Skin epidermis (tissue), 12 donors: ENCODE results near the gene ZFPM1.

Experiments used
- H3K27ac ChIP-seq, 21 experiments: fragments of 200-600 bp; sonication (generic) in 11 of 21; one replicate each; pipeline ENCODE4 v1.5.0; 2020; ENCODE audit warnings: mild to moderate bottlenecking in 3 of 21, inconsistent platforms in 2 of 21, moderate library complexity in 2 of 21
- H3K4me3 ChIP-seq, 7 experiments: fragments of 200-600 bp; sonication (generic) in 2 of 7; one replicate each; pipeline ENCODE4 v1.5.0; 2020; ENCODE audit warnings: inconsistent platforms in 2 of 7, mild to moderate bottlenecking in 2 of 7, moderate library complexity in 1 of 7

Gene ZFPM1

DNA sequence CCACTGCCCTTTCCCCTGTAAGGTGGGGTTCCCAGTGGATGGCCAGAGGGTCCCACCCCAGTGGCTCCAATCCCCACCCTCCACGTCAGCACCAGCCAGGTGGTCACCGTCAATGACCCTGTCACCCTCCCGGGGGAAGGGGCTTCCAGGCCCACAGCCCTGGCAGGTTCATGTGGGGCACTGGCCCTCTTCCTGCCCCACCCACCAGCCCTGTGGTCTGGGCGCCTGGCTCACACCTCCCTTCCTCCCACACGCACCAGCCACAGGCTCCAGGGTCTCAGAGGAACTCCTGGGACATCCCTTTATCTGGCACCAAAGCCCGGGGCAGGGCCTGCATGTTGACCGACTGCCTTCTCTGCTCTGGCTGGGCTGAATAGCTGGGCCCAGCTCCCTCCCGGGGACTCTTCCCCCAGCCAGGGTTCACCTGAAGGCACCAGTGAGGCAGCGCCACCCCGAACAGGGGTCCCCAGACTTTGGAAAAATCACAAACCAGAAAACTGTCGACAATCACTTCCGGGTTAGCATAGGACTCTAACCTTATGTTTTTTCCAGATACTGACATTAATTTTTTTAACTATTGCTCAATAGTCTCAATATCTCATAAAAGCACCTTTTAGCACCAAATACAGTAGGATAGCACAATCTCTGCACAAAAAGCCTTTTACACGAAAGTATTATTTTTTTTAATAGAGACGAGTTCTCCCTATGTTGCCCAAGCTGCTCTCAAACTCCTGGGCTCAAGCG lies 95.2 kb downstream of the ZFPM1 start:
- no peak overlapping the region for H3K4me3 ChIP-seq
- H3K27ac ChIP-seq, result no peak overlapping the region

DNA sequence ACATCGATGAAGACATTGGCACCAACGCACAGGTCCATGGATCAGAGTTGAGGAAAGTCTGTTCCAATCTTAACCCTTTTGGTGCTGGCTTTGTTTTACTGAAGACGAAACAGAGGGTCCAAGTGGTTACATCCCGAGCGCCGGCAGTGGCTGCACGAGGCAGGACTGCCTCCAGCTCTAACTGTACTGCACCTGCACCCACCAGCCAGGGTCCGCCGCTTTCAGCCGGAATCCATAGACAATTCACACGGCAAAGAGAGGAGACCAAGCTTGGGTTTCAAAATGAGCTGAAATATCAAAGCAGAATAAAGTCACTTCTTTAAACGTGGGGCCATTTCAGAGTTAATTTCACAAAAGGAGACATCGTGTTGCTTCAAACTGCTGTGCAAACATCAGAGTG lies 95.9 kb downstream of the ZFPM1 start:
- Histone ChIP-seq H3K27ac (no peak overlapping the region), H3K4me3 (no peak overlapping the region)

DNA sequence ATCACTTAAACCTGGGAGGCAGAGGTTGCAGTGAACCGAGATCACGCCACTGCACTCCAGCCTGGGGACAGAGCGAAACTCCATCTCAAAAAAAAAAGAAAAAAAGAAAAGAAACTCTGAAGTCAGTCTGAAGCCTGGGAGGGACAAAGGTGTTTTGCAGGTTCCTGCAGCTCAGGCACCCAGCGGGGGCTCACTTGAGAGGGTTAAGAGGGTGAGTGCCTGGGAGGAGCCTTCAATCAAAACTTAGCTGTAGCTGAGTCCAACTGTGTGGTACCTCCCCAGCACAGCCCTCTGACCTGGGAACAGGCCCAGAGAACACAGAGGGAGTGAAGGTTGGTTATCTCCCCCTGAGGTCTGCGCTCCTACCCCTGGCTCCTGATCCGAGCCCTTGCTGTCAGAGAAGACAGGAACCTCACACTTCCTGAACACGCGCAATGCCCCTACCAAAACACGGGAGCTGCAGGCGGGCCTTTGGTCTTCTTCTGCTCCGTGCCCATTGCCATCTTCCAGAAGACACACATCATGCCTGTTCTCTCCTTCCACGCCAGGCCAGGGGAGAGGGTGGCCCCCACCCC lies 96.7 kb downstream of the ZFPM1 start:
- H3K4me3 ChIP-seq, result no peak overlapping the region

DNA sequence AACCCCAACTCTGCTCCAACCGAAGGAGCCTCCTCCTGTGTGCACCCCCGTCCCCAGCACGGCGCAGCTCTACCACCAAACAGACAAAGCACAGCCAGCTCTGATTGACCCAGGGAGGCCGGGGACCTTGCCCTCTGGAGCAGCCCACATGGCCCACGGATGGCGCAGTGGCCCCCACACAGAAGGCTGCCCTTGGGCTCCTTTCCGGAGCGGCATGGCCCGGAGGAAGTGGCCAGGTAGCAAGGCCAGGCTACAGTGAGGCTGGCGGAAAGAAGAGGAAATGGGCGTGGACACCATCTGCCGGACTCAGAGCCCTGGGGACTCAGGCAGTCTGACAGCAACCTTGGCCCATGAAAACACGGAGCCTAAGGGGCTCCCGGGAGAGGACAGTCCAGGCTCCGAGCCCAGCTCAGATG lies 97.2 kb downstream of the ZFPM1 start:
- Histone ChIP-seq H3K4me3 (no peak overlapping the region), H3K27ac (peak overlapping the region in 3 of 21 experiments; percentile 9 to 76 (median 63))

More for the DNA sequence above, 96.7 kb downstream of the ZFPM1 start:
- peak overlapping the region in 2 of 21 experiments; percentile 63 to 76 for H3K27ac ChIP-seq

DNA sequence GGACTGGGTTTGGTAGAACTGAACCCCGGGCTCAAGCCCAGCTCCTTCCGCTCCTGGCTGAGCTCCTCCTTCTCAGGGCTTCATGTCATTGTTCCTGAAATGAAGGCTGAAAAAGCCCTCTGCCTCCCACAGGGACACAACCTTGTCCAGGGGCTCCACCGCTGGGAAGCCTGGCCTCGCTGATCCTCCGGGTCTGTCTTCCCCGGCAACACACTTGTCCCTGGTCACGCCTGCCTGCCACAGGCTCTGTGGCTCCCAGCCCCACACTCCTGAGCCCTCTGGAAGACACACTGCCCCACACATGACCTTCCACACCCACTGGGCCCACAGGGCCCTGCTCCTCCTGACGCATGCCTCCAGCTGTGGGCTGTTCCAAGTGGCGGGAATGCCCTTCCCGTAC lies 99.1 kb downstream of the ZFPM1 start:
- Histone ChIP-seq H3K4me3 (no peak overlapping the region), H3K27ac (no peak overlapping the region)

DNA sequence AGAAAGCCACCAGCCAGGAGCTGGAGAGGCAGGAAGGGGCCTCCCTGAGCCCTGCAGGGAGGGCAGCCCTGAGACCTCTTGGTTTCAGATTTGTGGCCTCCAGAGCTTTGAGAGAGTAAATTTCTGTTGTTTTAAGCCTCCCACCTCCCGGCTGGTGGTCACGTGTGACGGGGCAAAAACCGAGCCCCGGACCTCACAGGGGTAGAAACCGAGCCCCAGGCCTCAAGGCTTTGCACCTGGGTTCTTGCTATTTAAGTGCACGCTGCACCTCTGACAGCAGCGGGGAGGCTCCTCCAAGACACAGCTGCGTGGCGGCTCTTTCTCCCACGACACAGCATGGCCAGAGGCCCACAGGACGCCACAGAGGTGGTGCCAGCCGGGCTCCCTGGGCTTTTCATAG lies 99.7 kb downstream of the ZFPM1 start:
- no peak overlapping the region for H3K4me3 ChIP-seq
- H3K27ac ChIP-seq, result no peak overlapping the region

DNA sequence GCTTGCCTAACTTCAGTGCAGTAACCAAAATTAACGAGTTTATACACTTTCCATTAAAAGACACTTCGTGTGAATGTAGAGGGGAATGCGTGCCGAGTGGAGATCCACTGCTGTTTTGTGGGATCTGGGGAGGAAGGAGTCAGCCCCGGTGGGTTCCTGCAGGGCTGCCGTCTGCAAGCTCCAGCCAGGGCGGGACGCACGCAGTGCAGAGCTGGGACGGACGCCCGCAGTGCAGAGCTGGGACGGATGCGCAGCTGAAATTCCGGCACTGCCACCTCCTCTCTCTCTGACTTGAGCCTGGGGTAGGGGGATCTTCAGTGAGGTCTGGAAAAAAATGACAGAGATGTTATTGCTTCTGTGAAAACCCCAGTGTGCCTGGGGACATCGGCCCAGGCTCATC lies 100.7 kb downstream of the ZFPM1 start:
- Histone ChIP-seq H3K4me3 (no peak overlapping the region), H3K27ac (no peak overlapping the region)

DNA sequence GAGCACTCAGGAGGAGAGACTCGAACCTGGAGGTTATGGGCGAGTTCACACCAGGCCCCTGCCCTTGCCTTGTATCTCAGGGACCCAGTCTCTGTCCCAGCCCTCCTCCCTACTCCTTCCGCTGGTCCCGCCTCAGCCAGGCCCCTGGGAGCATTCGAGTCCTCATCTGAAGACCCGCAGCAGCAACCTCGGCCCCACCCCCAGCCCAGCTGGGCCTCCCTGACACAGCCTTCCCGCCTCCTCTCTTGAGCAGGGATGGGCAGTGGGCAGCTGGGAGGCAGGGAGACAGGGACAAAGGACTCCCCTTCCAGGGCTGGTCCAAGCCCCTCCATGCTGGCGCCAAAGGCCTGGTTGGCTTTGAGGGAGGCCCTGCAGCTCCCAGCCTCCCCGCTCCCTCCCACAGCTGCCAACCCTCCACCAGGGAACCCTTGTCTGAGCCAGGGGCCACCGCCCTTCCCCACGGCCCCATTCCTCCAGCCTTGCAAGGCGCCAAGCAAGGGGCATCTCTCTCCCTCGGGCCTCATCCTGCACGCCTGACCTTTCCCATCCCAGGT lies 101.7 kb downstream of the ZFPM1 start:
- Histone ChIP-seq H3K4me3 (no peak overlapping the region), H3K27ac (no peak overlapping the region)

DNA sequence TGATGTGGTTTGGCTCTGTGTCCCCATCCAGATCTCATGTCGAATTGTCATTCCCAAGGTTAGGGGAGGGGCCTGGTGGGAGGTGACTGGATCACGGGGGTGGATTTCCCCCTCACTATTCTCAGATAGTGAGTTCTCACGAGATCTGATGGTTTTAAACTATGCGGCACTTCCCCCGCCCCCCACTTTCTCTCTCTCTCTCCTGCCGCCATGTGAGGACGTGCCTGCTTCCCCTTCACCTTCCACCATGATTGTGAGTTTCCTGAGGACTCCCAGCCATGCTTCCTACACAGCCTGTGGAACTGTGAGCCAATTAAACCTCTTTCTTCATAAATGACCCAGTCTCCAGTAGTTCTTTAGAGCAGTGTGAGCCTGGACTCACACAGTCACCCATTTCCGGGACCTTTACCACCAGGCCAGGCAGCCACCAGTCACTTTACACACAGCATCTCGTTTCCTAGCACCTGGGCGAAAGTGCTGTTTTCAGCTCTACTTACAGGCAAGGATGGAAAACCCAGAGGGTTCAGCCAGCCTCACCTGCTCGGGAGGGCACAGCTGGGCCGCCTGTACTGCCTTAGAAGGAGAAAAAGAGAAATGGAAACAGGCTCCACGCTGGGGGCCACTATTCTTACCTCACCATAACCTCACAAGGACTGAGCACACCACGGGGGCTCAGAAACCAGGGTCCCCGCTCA lies 103.4 kb downstream of the ZFPM1 start:
- Histone ChIP-seq H3K4me3 (no peak overlapping the region), H3K27ac (no peak overlapping the region)

DNA sequence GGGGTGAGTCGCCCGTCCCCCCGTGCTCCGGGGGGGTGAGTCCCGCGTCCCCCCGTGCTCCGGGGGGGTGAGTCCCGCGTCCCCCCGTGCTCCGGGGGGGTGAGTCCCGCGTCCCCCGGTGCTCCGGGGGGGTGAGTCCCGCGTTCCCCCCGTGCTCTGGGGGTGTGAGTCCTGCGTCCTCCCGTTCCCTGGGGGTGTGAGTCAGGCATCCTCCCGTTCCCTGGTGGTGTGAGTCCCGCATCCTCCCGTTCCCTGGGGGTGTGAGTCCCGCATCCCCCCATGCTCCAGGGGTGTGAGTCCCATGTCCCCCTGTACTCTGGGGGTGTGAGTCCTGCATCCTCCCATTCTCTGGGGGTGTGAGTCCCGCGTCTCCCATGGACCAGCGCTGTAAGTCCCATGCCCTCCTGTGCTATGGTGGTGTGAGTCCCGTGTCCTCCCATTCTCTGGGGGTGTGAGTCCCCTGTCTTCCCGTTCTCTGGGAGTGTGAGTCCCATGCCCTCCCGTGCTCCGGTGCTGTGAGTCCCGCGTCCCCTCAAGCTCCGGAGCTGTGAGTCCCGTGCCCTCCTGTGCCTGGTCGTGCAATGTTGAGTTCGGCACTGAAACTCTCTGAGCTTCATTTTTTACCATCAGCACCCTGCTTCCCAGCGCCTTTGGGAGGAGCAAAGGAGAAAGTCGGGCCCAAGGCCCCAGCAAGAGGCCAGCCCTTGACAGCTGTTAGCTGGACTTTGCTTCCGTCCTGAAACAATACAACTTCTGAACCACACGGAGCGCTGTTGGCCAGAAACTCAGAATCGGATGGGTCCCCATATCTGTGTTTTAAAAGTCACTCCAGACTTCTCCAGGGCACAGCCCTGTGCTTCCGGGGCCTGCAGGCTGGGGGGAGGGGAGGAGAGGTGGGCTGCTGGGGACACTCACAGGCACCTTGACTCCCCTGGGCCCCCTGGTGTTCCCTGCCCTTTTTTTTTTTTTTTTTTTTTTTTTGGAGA lies 105.7 kb downstream of the ZFPM1 start:
- Histone ChIP-seq H3K27ac (no peak overlapping the region), H3K4me3 (no peak overlapping the region)

DNA sequence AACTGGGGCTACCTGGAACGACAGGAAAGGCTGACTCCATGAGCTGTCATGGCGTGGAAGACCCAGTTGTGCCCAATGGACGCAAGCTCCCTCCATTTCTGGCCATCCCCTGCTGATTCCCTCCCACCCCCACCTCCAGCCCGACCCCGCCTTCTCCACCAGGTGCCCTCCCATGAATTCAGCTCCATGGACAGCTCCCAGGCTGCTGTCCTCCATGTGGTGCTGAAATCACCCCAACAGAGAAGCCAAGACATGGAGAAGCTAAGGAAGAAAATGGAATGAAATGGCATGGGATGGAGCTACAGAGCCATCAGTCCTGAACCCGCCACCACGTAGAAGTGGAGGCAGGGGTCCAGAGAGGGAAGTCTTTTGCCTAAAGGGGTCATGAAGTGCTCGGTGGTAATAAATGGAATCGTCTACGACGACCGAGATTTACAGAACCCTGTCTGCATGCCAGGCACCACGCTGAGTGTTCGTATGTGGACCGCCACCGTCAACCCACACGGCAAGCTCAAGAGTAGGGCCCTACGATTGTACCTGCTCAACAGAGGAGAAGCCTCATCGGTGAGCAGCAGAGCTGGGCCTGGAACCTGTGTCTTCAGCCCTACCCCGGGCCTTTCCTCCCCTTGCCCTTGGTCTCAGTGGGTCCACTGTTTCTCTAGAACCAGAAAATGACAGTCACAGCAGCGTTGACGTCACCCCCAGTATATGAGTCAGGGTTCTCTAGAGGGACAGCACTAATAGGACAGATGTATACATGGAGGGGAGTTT lies 107.8 kb downstream of the ZFPM1 start:
- Histone ChIP-seq H3K4me3 (no peak overlapping the region), H3K27ac (no peak overlapping the region)

DNA sequence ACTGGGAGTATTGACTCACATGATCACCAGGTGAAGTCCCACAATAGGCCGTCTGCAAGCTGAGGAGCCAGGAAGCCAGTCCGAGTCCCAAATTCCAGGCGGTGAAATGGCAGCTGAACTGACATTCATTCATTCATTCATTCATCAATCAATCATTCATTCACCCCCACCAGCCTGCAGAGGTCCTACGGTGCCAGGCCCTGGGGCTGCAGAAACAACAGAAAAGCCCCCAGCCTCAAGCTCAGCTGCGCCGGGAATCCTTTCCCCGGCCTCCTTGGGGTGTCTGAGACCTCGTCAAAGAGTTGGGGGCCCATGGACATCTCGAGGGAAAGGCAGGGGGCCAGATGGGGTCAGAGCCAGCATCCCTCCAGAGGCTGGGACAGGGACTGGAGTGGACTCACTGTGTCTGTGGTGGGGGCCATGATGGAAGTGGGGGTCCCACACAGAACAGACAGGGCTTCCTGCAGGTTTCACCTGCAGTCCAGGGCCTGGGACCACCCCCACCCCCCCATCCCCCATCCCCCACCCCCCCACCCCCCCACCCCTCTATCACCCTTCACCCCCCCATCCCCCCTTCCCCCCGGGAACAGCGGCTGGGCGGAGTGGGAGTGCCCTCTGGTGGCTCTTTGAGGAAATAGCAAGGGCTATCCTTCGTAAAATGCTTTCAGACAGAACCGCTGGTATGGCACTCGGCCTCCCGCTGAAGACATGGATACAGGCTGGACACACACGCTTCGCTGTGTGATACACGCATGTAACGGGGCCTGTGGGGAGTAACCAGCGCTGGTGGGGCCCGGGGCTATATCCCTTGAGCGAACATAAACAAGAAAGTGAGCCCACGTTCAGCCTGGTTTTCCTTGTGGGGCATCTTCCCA lies 108.6 kb downstream of the ZFPM1 start:
- Histone ChIP-seq H3K27ac (no peak overlapping the region), H3K4me3 (no peak overlapping the region)

DNA sequence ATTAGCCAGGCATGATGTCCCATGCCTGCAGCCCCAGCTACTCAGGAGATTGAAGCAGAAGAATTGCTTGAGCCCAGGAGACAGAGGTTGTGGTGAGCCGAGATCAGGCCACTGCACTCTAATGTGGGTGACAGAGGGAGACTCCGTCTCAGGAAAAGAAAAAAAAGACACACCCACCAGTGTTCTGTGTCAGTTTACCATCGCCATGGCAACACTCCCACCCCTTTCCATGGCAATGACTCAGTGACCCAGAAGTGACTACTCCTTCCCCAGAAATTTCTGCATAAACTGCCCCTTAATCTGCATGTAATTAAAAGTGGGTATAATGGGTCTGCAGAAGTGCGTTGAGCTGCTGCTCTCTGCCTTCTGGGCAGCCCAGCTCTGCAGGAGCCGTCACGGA lies 113.1 kb downstream of the ZFPM1 start:
- Histone ChIP-seq H3K27ac (no peak overlapping the region), H3K4me3 (no peak overlapping the region)

DNA sequence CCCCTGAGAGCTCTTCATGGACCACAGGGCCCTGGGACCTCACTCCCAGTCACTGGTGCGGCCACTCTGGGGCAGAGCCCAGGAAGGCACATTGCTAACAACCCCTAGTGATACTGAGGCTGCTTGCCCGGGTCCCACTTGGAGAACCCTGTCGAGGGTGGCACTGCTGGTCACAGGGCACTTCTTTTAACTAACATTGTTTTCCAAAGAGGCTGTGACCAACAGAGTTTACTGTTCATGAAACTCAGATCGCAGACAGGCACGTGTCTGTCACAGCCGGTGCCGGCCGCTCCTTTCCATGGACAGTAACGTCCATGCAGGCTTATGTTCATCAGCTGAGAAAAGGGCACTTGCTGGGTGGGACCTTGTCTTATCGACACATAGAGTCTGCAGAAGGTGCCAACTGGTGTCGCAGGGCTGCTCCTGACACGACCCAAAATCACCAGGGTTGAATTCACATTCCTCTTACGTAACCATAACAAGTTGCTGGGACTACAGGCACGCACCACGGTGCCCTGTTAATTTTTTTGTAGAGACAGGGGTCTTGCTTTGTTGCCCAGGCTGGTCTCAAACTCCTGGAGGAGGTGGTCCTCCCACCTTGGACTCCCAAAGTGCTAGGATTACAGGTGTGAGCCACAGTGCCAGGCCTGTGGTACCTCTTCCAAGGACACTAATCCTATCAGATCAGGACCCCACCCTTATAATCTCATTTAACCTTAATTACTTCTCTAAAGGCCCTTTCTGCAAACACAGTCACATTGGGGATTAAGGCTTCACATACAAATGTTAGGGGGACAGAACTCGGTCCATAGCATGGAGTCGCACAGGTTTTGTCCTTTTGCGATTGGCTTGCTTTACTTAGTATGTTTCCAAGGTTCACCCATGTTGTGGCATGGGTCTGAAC lies 115.9 kb downstream of the ZFPM1 start:
- peak overlapping the region; percentile 48 to 88 (median 70) for H3K4me3 ChIP-seq

DNA sequence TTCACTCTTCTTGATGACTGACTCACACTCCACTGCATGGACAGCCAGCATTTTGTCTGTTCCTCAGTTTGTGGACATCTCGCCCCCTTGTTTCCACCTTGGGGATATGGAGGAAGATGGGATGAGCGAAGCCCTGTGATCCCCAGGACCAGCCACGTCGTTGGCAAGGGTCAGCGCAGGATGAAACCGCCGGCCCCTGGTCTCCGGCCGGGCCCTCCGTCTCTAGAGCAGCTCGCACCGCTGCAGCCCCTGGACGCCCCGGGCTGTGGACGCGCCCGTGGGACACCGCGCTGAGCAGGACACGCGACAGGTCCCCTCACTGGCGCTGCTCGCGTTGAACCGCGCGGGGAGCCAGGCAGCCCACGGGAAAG lies 116.5 kb downstream of the ZFPM1 start:
- Histone ChIP-seq H3K27ac (peak overlapping the region in 20 of 21 experiments; percentile 13 to 89 (median 78)), H3K4me3 (peak overlapping the region; percentile 48 to 88 (median 70))

More for the DNA sequence above, 115.9 kb downstream of the ZFPM1 start:
- H3K27ac ChIP-seq, result peak overlapping the region in 11 of 21 experiments; percentile 23 to 89 (median 82)

DNA sequence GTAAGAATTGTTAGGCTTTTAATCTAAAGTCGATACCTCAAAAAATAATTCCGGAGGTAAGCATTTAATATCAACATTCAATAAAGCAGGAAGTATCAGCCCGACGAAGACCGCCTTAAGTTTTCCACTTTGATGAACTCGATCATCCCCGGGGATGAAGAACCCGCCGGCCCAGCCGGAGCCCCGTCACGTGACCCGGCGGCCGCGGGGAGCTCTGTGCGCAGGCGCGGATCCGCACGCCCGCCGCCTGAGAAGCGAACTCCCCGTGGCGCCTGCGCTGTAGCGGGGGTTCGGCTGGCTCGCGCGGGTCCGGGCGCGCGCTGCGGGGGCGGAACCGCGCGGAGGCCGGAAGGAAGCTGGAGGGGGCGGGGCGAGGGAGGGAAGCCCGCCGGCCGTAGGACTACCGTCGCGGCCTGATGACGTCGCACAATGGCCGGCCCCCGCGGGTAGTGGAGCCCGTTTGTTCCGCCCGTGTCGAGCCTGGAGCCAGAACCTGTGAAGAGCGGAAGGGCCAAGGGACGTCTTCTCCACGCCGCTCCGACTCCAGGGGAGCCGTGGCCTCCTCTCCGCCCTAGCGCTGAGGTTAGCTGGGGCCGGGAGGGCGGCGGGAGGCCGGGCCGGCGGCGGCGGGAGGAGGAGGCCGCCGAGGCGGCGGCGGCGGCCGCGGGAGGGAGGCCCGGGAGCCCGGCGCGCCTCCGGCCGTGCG lies 117.1 kb downstream of the ZFPM1 start, which contains the start of gene ZC3H18:
Gene ZC3H18, plus strand, starts transcription at position 419 of the 706 bp plus-strand sequence. CDS start 6,721 bp downstream, outside the sequence.
- H3K27ac ChIP-seq, result peak within 1 kb of the TSS; percentile 56 to 93 (median 79)

More for the DNA sequence above, 117.1 kb downstream of the ZFPM1 start, which contains the start of gene ZC3H18:
- H3K4me3 ChIP-seq, result peak within 1 kb of the TSS; percentile 48 to 88 (median 70)
